ENCODE data around the gene CHCHD3.

DNA sequence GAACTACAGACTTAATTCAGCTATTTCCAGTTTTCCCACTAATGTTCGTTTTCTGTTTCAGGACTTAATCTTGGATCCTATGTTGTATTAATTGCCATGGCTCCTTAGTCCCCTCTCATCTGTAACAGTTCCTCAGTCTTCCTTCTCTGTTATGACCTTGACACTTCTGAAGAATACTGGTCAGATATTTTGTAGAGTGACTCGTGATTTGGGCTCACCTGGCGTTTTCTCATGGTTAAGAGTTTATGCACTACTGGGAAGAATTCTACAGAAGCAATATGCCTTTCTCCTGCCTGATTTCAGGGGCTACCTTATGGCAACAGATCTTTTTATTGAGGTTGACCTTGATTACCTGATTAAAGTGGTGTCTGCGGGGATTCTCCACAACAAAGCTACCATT lies 239.4 kb downstream of the CHCHD3 start:
- TF ChIP-seq, protein P1, sequence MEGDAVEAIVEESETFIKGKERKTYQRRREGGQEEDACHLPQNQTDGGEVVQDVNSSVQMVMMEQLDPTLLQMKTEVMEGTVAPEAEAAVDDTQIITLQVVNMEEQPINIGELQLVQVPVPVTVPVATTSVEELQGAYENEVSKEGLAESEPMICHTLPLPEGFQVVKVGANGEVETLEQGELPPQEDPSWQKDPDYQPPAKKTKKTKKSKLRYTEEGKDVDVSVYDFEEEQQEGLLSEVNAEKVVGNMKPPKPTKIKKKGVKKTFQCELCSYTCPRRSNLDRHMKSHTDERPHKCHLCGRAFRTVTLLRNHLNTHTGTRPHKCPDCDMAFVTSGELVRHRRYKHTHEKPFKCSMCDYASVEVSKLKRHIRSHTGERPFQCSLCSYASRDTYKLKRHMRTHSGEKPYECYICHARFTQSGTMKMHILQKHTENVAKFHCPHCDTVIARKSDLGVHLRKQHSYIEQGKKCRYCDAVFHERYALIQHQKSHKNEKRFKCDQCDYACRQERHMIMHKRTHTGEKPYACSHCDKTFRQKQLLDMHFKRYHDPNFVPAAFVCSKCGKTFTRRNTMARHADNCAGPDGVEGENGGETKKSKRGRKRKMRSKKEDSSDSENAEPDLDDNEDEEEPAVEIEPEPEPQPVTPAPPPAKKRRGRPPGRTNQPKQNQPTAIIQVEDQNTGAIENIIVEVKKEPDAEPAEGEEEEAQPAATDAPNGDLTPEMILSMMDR (IDR thresholded peaks at IDR 0.05), result no peak
- TF ChIP-seq EP300 (IDR thresholded peaks at IDR 0.05) (no peak), POLR2A (IDR thresholded peaks at IDR 0.05; ENCODE audit: low read length) (no peak), NFE2L2 (conservative IDR thresholded peaks at IDR 0.05; ENCODE audit: low read length) (no peak), MAX (IDR thresholded peaks at IDR 0.05) (no peak), SMC3 (IDR thresholded peaks at IDR 0.05) (no peak), ZSCAN20 (CRISPR knock-in tag; IDR thresholded peaks at IDR 0.05) (no peak), NR3C1 (IDR thresholded peaks at IDR 0.05) (no peak), KDM1A (IDR thresholded peaks at IDR 0.05; ENCODE audit: low read depth) (no peak), HEYL (CRISPR knock-in tag; IDR thresholded peaks at IDR 0.05) (no peak), BHLHE40 (IDR thresholded peaks at IDR 0.05; ENCODE audit: low read depth, low read length) (no peak), KDM5A (IDR thresholded peaks at IDR 0.05) (no peak)
